Measurements from ENCODE around the gene LHPP.

GRCh38 chr10:124564881-124565280 lies 103.3 kb downstream of the LHPP start:
- TF ChIP-seq POLR2A (IDR thresholded peaks at IDR 0.05) (no peak), CTCF (IDR thresholded peaks at IDR 0.05) (no peak), EP300 (IDR thresholded peaks at IDR 0.05; ENCODE audit: low read depth) (no peak)

Data from transverse colon (tissue), 3 donors.